Fibroblast of villous mesenchyme (primary cell): ENCODE results near the gene FAM240B. TPM values are rescaled to one million over a fixed set of nuclear protein-coding genes. Genes with fewer than 3 reads are reported as not detected.
A peak's percentile ranks its signal among the peaks of the same experiment; 100 is the strongest.

Experiments
- DNase-seq: peaks from one replicate; pipeline ENCODE4 v3.0.0-alpha.2; 2010; ENCODE audit warnings: low read depth
- H3K4me3 ChIP-seq: 2 replicates; pipeline ENCODE4 v1.5.1; 2011; ENCODE audit warnings: low read depth, mild to moderate bottlenecking, low read length
- CTCF ChIP-seq: IDR thresholded peaks from 2 replicates; pipeline ENCODE4 v1.5.1; 2012; ENCODE audit warnings: low read depth, mild to moderate bottlenecking, low read length; ENCODE audit not compliant: insufficient read depth
- total RNA-seq: library from RNA; depleted of rRNA; stranded (reverse); fragments of >200 nt; gene quantifications from 2 replicates; pipeline ENCODE4 v1.2.3, GENCODE V29; 2012

The FAM240B gene
- total RNA-seq, 1 donor = not detected

GRCh38 chr9:38747067-38747466 is 27.1 kb upstream of the FAM240B start:
- peak; percentile 4 for DNase-seq
- TF ChIP-seq CTCF = no peak
- H3K4me3 ChIP-seq = no peak overlapping the region

- no peak overlapping the region for H3K4me3 ChIP-seq
- no peak for TF ChIP-seq CTCF
- no peak for DNase-seq
Measured at GRCh38 chr9:38746303-38746702, 26.4 kb upstream of the FAM240B start.

GRCh38 chr9:38744484-38744883 is 24.6 kb upstream of the FAM240B start:
- DNase-seq = no peak
- no peak overlapping the region for H3K4me3 ChIP-seq
- TF ChIP-seq CTCF = no peak

GRCh38 chr9:38737246-38737645 is 17.3 kb upstream of the FAM240B start:
- H3K4me3 ChIP-seq = no peak overlapping the region
- no peak for DNase-seq
- TF ChIP-seq CTCF = no peak

GRCh38 chr9:38734831-38735230 is 14.9 kb upstream of the FAM240B start:
- TF ChIP-seq CTCF = no peak
- DNase-seq = no peak
- no peak overlapping the region for H3K4me3 ChIP-seq

GRCh38 chr9:38733503-38733902 is 13.6 kb upstream of the FAM240B start:
- DNase-seq = no peak
- no peak overlapping the region for H3K4me3 ChIP-seq
- TF ChIP-seq CTCF = no peak

GRCh38 chr9:38732885-38733284 is 13.0 kb upstream of the FAM240B start:
- no peak for DNase-seq
- no peak for TF ChIP-seq CTCF
- H3K4me3 ChIP-seq = no peak overlapping the region
